OCI-LY3 (cell line): ENCODE results near the gene SPEN.

Experiments used
- H2AFZ ChIP-seq: fragments of 200-600, 300-600 bp; shearing (Covaris generic); 2 replicates; pipeline ENCODE4 v1.6.0; 2014; ENCODE audit warnings: antibody characterized with exemption, low read depth, low read length
- H3K27ac ChIP-seq: fragments of 200-600, 300-600 bp; sonication (generic); 2 replicates; pipeline ENCODE4 v1.5.1; 2014; ENCODE audit warnings: mild to moderate bottlenecking, low read length, moderate library complexity, mixed read lengths
- H3K27me3 ChIP-seq: fragments of 200-600, 300-600 bp; sonication (generic); 2 replicates; pipeline ENCODE4 v1.6.1; 2014; ENCODE audit warnings: low read depth, low read length, mixed read lengths
- H3K36me3 ChIP-seq: fragments of 200-600, 300-600 bp; sonication (generic); replicated peaks from 2 replicates; pipeline ENCODE3; 2014; ENCODE audit warnings: low read depth, low read length, mixed read lengths
- H3K4me1 ChIP-seq: fragments of 300-600, 200-600 bp; sonication (generic); 2 replicates; pipeline ENCODE4 v1.6.1; 2014; ENCODE audit warnings: low read length, mixed read lengths
- H3K4me2 ChIP-seq: fragments of 200-600, 300-600 bp; sonication (generic); 2 replicates; pipeline ENCODE4 v1.6.1; 2014; ENCODE audit warnings: low read length, mixed read lengths
- H3K4me3 ChIP-seq: fragments of 300-600, 200-600 bp; sonication (generic); 2 replicates; pipeline ENCODE4 v1.5.1; 2014; ENCODE audit warnings: antibody characterized with exemption, mild to moderate bottlenecking, low read length, moderate library complexity
- H3K79me2 ChIP-seq: fragments of 300-600, 200-600 bp; shearing (Covaris generic); 2 replicates; pipeline ENCODE4 v1.6.1; 2014; ENCODE audit warnings: mild to moderate bottlenecking, low read length, mixed read lengths
- H3K9ac ChIP-seq: fragments of 300-600, 200-600 bp; shearing (Covaris generic); 2 replicates; pipeline ENCODE4 v1.6.0; 2014; ENCODE audit warnings: mild to moderate bottlenecking, low read length, moderate library complexity
- H3K9me3 ChIP-seq: fragments of 200-600, 300-600 bp; shearing (Covaris generic); 2 replicates; pipeline ENCODE4 v1.6.1; 2014; ENCODE audit warnings: low read length, mixed read lengths; ENCODE audit not compliant: insufficient read depth
- H4K20me1 ChIP-seq: fragments of 200-600, 300-600 bp; sonication (generic); 2 replicates; pipeline ENCODE4 v1.6.1; 2016; ENCODE audit warnings: low read length, mixed read lengths; ENCODE audit not compliant: insufficient read depth
- EZH2phosphoT487 ChIP-seq: fragments of 200-600 bp; shearing (Covaris generic); IDR thresholded peaks from 2 replicates; pipeline ENCODE4 v1.6.1; 2018; ENCODE audit warnings: antibody characterized with exemption, mixed run types, low read depth
- TF ChIP-seq, protein P1 (sequence below): fragments of 200-600, 300-600 bp; sonication (generic); IDR thresholded peaks from 2 replicates; pipeline ENCODE4 v1.5.1; 2014; ENCODE audit warnings: antibody characterized with exemption, low read length, low read depth

The SPEN gene

GRCh38 chr1:15833842-15834405, 13.6 kb upstream of the SPEN start:
- Histone ChIP-seq H3K79me2 (peaks cover 11% of the 10 kb centered on the region), H3K4me1 (0 out of 2 replicates have a peak, but pooled peaks cover 5% of the 10 kb centered on the region), H3K9ac (peak overlapping the region; percentile 99), H2AFZ (0 out of 2 replicates have a peak overlapping the region, but pooled peaks have one; percentile 40), H3K27ac (peak overlapping the region; percentile 98), H3K27me3 (no peaks in the 10 kb centered on the region), H3K4me3 (peak overlapping the region; percentile 91), H3K9me3 (no peaks in the 10 kb centered on the region), H4K20me1 (no peaks in the 10 kb centered on the region), H3K4me2 (peak overlapping the region; percentile 83), H3K36me3 (peaks cover 3% of the 10 kb centered on the region)
- TF ChIP-seq, protein P1, sequence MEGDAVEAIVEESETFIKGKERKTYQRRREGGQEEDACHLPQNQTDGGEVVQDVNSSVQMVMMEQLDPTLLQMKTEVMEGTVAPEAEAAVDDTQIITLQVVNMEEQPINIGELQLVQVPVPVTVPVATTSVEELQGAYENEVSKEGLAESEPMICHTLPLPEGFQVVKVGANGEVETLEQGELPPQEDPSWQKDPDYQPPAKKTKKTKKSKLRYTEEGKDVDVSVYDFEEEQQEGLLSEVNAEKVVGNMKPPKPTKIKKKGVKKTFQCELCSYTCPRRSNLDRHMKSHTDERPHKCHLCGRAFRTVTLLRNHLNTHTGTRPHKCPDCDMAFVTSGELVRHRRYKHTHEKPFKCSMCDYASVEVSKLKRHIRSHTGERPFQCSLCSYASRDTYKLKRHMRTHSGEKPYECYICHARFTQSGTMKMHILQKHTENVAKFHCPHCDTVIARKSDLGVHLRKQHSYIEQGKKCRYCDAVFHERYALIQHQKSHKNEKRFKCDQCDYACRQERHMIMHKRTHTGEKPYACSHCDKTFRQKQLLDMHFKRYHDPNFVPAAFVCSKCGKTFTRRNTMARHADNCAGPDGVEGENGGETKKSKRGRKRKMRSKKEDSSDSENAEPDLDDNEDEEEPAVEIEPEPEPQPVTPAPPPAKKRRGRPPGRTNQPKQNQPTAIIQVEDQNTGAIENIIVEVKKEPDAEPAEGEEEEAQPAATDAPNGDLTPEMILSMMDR: no peak
- no peak for TF ChIP-seq EZH2phosphoT487

GRCh38 chr1:15834406-15835204, 12.9 kb upstream of the SPEN start:
- H3K79me2 ChIP-seq: peaks cover 11% of the 10 kb centered on the region
- H3K4me2 ChIP-seq: peak overlapping the region; percentile 83
- no peak overlapping the region for H2AFZ ChIP-seq
- H4K20me1 ChIP-seq: no peaks in the 10 kb centered on the region
- H3K36me3 ChIP-seq: peaks cover 3% of the 10 kb centered on the region
- no peaks in the 10 kb centered on the region for H3K9me3 ChIP-seq
- H3K9ac ChIP-seq: peak overlapping the region; percentile 99
- H3K4me1 ChIP-seq: 0 out of 2 replicates have a peak, but pooled peaks cover 5% of the 10 kb centered on the region
- peak overlapping the region; percentile 91 for H3K4me3 ChIP-seq
- TF ChIP-seq EZH2phosphoT487: no peak
- TF ChIP-seq, protein P1: no peak
- no peaks in the 10 kb centered on the region for H3K27me3 ChIP-seq
- peak overlapping the region; percentile 98 for H3K27ac ChIP-seq

- Histone ChIP-seq H3K27me3 (no peaks in the 10 kb centered on the region), H3K4me1 (0 out of 2 replicates have a peak, but pooled peaks cover 5% of the 10 kb centered on the region), H3K4me3 (peak overlapping the region; percentile 91), H3K27ac (peak overlapping the region; percentile 98), H3K36me3 (peaks cover 3% of the 10 kb centered on the region), H4K20me1 (no peaks in the 10 kb centered on the region), H3K9ac (peak overlapping the region; percentile 99), H3K4me2 (peak overlapping the region; percentile 83), H3K9me3 (no peaks in the 10 kb centered on the region), H2AFZ (no peak overlapping the region), H3K79me2 (peaks cover 11% of the 10 kb centered on the region)
- TF ChIP-seq, protein P1: no peak
- TF ChIP-seq EZH2phosphoT487: no peak
These were observed 12.2 kb upstream of the SPEN start for GRCh38 chr1:15835205-15835740.
